ENCODE measurements around the gene PPIA. TPM values are rescaled to one million over a fixed set of nuclear protein-coding genes. Genes with fewer than 3 reads are reported as not detected.

PPIA gene
- total RNA-seq, 4 donors from 2014 or later = 631 to 1,290 (median 820) TPM

DNA sequence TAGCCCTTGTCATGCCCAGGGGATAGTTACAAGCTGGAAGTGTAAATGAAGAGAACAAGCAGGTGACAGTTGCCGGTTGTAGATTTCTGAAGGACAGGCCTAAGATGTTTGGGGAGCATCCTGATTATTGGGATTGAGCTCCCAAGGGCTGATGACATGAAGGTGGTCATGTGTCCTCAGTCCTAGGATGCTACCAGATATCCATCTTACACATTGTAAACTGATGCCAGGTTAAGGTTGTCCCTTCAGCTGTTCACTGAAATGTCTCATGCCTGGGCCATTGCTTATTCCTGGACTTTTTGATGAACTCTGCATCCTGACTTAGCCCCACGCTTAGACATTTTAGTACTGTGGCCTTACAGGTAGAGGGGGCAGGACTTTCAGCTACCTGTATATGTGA is 46.5 kb upstream of the PPIA start:
- no peaks in the 10 kb centered on the region for H3K9me3 ChIP-seq
- H3K36me3 ChIP-seq = no peaks in the 10 kb centered on the region
- 66 to 86% methylated on average over 1 to 2 of the region's 2 CpGs for WGBS, 2 donors (ENCODE audit: low coverage in 1 of 2)
- DNase-seq = no peak
- H3K4me1 ChIP-seq = peaks cover 20 to 42% (median 26%) of the 10 kb centered on the region in 4 donors
- in situ Hi-C loops (cut with MboI; ENCODE audit: low pct_ligation_motif_present in 1 of 4, low pct_unique_long_range_greater_than_20kb in 1 of 4, low sequenced_read_pairs in 3 of 4) = loop anchor here in 3 of 4 donors (10.0 to 25.0 kb wide), 2 partner anchors 155 to 163 kb away; partner anchors contain the start of gene TMED4 (in 2 of the 3)
- peak overlapping the region in 2 of 4 donors; percentile 85 to 90 for H3K4me3 ChIP-seq
- no peaks in the 10 kb centered on the region for H3K27me3 ChIP-seq
- TF ChIP-seq POLR2AphosphoS5 (IDR thresholded peaks at IDR 0.05) (no peak), POLR2A (IDR thresholded peaks at IDR 0.05) (no peak), EP300 (IDR thresholded peaks at IDR 0.05; ENCODE audit: low read depth) (no peak)
- TF ChIP-seq, protein P1, sequence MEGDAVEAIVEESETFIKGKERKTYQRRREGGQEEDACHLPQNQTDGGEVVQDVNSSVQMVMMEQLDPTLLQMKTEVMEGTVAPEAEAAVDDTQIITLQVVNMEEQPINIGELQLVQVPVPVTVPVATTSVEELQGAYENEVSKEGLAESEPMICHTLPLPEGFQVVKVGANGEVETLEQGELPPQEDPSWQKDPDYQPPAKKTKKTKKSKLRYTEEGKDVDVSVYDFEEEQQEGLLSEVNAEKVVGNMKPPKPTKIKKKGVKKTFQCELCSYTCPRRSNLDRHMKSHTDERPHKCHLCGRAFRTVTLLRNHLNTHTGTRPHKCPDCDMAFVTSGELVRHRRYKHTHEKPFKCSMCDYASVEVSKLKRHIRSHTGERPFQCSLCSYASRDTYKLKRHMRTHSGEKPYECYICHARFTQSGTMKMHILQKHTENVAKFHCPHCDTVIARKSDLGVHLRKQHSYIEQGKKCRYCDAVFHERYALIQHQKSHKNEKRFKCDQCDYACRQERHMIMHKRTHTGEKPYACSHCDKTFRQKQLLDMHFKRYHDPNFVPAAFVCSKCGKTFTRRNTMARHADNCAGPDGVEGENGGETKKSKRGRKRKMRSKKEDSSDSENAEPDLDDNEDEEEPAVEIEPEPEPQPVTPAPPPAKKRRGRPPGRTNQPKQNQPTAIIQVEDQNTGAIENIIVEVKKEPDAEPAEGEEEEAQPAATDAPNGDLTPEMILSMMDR (IDR thresholded peaks at IDR 0.05) = no peak
- intact Hi-C loops (cut with DNase I; ENCODE audit: low total_unique reads) = no loop called here
- H3K27ac ChIP-seq = peak overlapping the region in 3 of 4 donors; percentile 30 to 100 (median 98)

DNA sequence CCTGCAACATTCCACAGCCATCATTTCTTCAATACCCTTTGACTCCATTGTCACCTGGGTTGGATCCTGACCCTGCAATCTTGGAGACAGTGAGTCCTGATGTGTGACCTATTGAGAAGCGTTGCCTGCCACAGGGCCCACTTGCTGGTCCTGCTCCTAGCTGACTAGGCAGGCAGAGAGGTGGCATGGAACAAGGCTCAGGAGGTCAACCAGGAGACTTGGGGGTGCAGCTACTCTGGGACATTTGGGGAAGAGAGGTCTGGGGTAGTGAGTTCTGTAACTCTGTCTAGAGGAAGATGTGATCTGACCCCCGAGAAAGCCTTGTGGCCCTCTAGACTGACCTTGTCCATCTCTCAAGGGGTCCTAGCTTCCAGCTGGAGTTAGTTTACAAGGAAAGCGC is 46.1 kb upstream of the PPIA start:
- no peak for DNase-seq
- H3K27me3 ChIP-seq = no peaks in the 10 kb centered on the region
- intact Hi-C loops (cut with DNase I; ENCODE audit: low total_unique reads) (no loop called here), in situ Hi-C loops (cut with MboI; ENCODE audit: low pct_ligation_motif_present in 1 of 4, low pct_unique_long_range_greater_than_20kb in 1 of 4, low sequenced_read_pairs in 3 of 4) (loop anchor here in 3 of 4 donors (10.0 to 25.0 kb wide), 2 partner anchors 156 to 163 kb away; partner anchors contain the start of gene TMED4 (in 2 of the 3))
- no peaks in the 10 kb centered on the region for H3K36me3 ChIP-seq
- H3K27ac ChIP-seq = peak overlapping the region in 3 of 4 donors; percentile 30 to 100 (median 44)
- H3K9me3 ChIP-seq = no peaks in the 10 kb centered on the region
- H3K4me3 ChIP-seq = no peak overlapping the region
- 76% methylated on average over 3 of the region's 3 CpGs; no CpG with 5 or more reads in 1 of the 2 donors for WGBS, 2 donors (ENCODE audit: low coverage in 1 of 2)
- TF ChIP-seq, protein P1 (IDR thresholded peaks at IDR 0.05) = no peak
- TF ChIP-seq POLR2A (IDR thresholded peaks at IDR 0.05) (no peak), EP300 (IDR thresholded peaks at IDR 0.05; ENCODE audit: low read depth) (no peak), POLR2AphosphoS5 (IDR thresholded peaks at IDR 0.05) (no peak)
- peaks cover 24 to 47% (median 30%) of the 10 kb centered on the region in 4 donors for H3K4me1 ChIP-seq

DNA sequence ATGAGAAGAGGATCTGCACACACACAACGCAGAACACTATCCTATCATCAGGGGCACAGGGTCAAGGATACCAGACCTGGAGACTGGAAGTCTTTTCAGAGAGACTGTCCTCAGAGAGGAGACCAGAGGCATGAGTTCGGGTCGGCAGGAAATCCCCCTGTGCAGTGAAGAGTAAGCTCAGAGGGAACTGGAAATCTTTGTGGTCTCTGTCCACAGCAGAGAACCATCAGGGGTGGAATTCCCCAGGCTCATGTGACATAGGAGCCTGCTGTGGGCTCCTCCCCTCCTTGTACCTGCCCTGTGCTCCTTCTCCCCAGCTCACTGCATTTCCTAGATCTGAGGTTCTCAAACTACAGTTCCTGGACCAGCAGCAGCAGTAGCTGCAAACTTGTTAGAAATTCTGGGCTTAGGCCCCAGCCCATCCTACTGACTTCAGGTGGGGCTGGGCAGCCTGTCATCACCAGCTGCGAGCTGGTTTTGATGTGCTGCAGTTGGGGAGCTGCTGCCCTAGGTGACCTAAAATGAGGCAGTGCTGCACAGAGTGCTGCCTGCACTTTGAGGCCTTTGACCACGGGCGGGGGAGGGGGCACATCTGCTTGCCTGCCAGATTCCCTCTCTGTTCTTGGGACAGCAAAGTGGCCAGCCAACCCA is 45.4 kb upstream of the PPIA start:
- Histone ChIP-seq H3K27ac (peak overlapping the region; percentile 22 to 100 (median 37)), H3K36me3 (no peaks in the 10 kb centered on the region), H3K9me3 (no peaks in the 10 kb centered on the region), H3K4me1 (peaks cover 28 to 53% (median 35%) of the 10 kb centered on the region in 4 donors), H3K27me3 (no peaks in the 10 kb centered on the region), H3K4me3 (no peak overlapping the region)
- DNase-seq = peak; percentile 44
- intact Hi-C loops (cut with DNase I; ENCODE audit: low total_unique reads) = no loop called here
- in situ Hi-C loops (cut with MboI; ENCODE audit: low pct_ligation_motif_present in 1 of 4, low pct_unique_long_range_greater_than_20kb in 1 of 4, low sequenced_read_pairs in 3 of 4) = loop anchor here in 3 of 4 donors (10.0 to 25.0 kb wide), 2 partner anchors 156 to 164 kb away; partner anchors contain the start of gene TMED4 (in 2 of the 3)
- TF ChIP-seq EP300 (IDR thresholded peaks at IDR 0.05; ENCODE audit: low read depth) = no peak
- WGBS, 2 donors (ENCODE audit: low coverage in 1 of 2) = 20 to 39% methylated on average over 2 to 6 of the region's 6 CpGs

DNA sequence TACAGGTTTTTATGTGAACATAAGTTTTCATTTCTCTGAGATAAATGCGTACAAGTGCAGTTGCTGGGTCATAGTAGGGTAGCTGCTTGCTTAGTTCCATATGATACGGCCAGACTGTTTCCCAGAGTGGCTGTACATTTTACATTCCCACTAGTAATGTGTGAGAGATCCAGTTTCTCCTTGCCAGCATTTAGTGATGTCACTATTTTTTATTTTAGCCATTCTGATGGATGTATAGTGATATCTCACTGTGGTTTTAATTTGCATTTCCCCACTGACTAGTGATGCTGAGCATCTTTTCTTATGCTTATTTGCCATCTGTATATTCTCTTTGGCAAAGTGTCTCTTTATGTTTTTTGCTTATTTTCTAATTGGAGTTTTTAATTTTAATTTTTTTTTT is 43.7 kb upstream of the PPIA start:
- in situ Hi-C loops (cut with MboI; ENCODE audit: low pct_ligation_motif_present in 1 of 4, low pct_unique_long_range_greater_than_20kb in 1 of 4, low sequenced_read_pairs in 3 of 4) (loop anchor here in 3 of 4 donors (10.0 to 25.0 kb wide), 2 partner anchors 158 to 166 kb away; partner anchors contain the start of gene TMED4 (in 2 of the 3)), intact Hi-C loops (cut with DNase I; ENCODE audit: low total_unique reads) (no loop called here)
- TF ChIP-seq, protein P1 (IDR thresholded peaks at IDR 0.05) = no peak
- TF ChIP-seq POLR2AphosphoS5 (IDR thresholded peaks at IDR 0.05) (no peak), POLR2A (IDR thresholded peaks at IDR 0.05) (no peak), EP300 (IDR thresholded peaks at IDR 0.05; ENCODE audit: low read depth) (no peak)
- WGBS, 2 donors (ENCODE audit: low coverage in 1 of 2) = 95 to 97% methylated on average over 2 of the region's 2 CpGs
- no peak for DNase-seq
- H3K4me3 ChIP-seq = no peak overlapping the region
- H3K4me1 ChIP-seq = peaks cover 30 to 65% (median 43%) of the 10 kb centered on the region in 4 donors
- no peaks in the 10 kb centered on the region for H3K9me3 ChIP-seq
- no peaks in the 10 kb centered on the region for H3K27me3 ChIP-seq
- H3K36me3 ChIP-seq = peaks cover 0 to 4% (median 0%) of the 10 kb centered on the region in 4 donors
- no peak overlapping the region for H3K27ac ChIP-seq

All from transverse colon (tissue), 4 donors.